GM12878 (cell line): ENCODE data around the gene ADSL. TPM values are rescaled to one million over a fixed set of nuclear protein-coding genes. Genes with fewer than 3 reads are reported as not detected.

ENCODE experiments used
- ATAC-seq: fragments of 200-7000 bp; cut with Tn5 transposase; 3 replicates; pipeline ENCODE4 v1.9.1; 2020; ENCODE audit warnings: mild to moderate bottlenecking, moderate library complexity
- BruUV-seq: library from RNA; stranded (reverse); fragments of 400-500 nt; replicated peaks from 2 replicates; lab custom pipeline; 2021; lab: Mats Ljungman, UMichigan
- CTCF ChIA-PET: fragments of 300-600 bp; sonication (Branson Sonifier 250); formaldehyde crosslinking; extraction: SDS; loops from one replicate; lab custom pipeline; 2021; ENCODE audit warnings: inconsistent platforms; lab: Yijun Ruan, JAX
- POLR2A ChIA-PET: fragments of 350-600 bp; formaldehyde crosslinking; extraction: SDS; loops from one replicate; lab custom pipeline; 2021; ENCODE audit warnings: inconsistent platforms; lab: Charles Lee
- RAD21 ChIA-PET: fragments of 300-600 bp; sonication (Branson Sonifier 250); formaldehyde crosslinking; loops from one replicate; lab custom pipeline; 2023; ENCODE audit warnings: antibody characterized with exemption; ENCODE audit not compliant: unreplicated experiment; lab: Charles Lee
- SMC1A ChIA-PET: fragments of 300-600 bp; sonication (Branson Sonifier 250); formaldehyde crosslinking; loops from one replicate; lab custom pipeline; 2023; ENCODE audit not compliant: unreplicated experiment, uncharacterized antibody; lab: Charles Lee
- DNase-seq: peaks from one replicate; pipeline ENCODE4 v3.0.0-alpha.2; 2011; ENCODE audit warnings: low read depth, low spot score
- FAIRE-seq: peaks from 3 replicates; lab custom pipeline; 2011; peaks lifted over from hg19 to GRCh38; lab: Jason Lieb, UNC
- H2AFZ ChIP-seq: 2 replicates; pipeline ENCODE4 v1.6.0; 2011; ENCODE audit warnings: low read depth, low read length, control low read depth; ENCODE audit not compliant: control insufficient read depth
- H3K27ac ChIP-seq: 2 replicates; pipeline ENCODE4 v1.5.1; 2011; ENCODE audit warnings: control low read depth; ENCODE audit not compliant: control insufficient read depth, insufficient read depth
- H3K27me3 ChIP-seq, 2 experiments: replicated peaks in 1 of 2; 2 replicates each; pipeline versions ENCODE4 v1.6.0 to v1.6.1; 2011; ENCODE audit warnings: low read length in 1 of 2; ENCODE audit not compliant: control insufficient read depth in 2 of 2, insufficient read depth in 2 of 2
- H3K36me3 ChIP-seq, 2 experiments: 2 replicates each; pipeline ENCODE4 v1.5.1; 2011; ENCODE audit warnings: low read length in 1 of 2; ENCODE audit not compliant: control insufficient read depth in 2 of 2, insufficient read depth in 2 of 2
- H3K4me1 ChIP-seq: 2 replicates; pipeline ENCODE4 v1.6.1; 2011; ENCODE audit warnings: mild to moderate bottlenecking, low read length, moderate library complexity, mixed read lengths; ENCODE audit not compliant: control insufficient read depth, insufficient read depth
- H3K4me2 ChIP-seq: 2 replicates; pipeline ENCODE4 v1.6.0; 2011; ENCODE audit warnings: control low read depth; ENCODE audit not compliant: control insufficient read depth, insufficient read depth
- H3K4me3 ChIP-seq: fragments of 200-600 bp; sonication (generic); 2 replicates; pipeline ENCODE4 v1.5.1; 2016
- H3K79me2 ChIP-seq: 2 replicates; pipeline ENCODE4 v1.6.0; 2011; ENCODE audit warnings: low read length; ENCODE audit not compliant: control insufficient read depth, insufficient read depth
- H3K9ac ChIP-seq: 2 replicates; pipeline ENCODE4 v1.8.0; 2011; ENCODE audit warnings: low read length, control low read depth, mixed read lengths; ENCODE audit not compliant: control insufficient read depth, insufficient read depth
- H3K9me3 ChIP-seq: replicated peaks from 3 replicates; pipeline ENCODE4 v1.5.1; 2011; ENCODE audit warnings: mild to moderate bottlenecking, low read length; ENCODE audit not compliant: control insufficient read depth, insufficient read depth
- H4K20me1 ChIP-seq: 2 replicates; pipeline ENCODE4 v1.6.0; 2011; ENCODE audit not compliant: control insufficient read depth, insufficient read depth
- PAX8 ChIP-seq: fragments of 450-650 bp; IDR thresholded peaks from 2 replicates; pipeline ENCODE4 v1.6.1; 2017; ENCODE audit warnings: mild to moderate bottlenecking, moderate library complexity
- TCF7 ChIP-seq: IDR thresholded peaks from 2 replicates; pipeline ENCODE4 v1.6.1; 2014; ENCODE audit warnings: antibody characterized with exemption, borderline replicate concordance
- WGBS: methylation state at CpG from one replicate; pipeline ENCODE4 v1.1.6; 2016; ENCODE audit warnings: low lambda C conversion rate; ENCODE audit not compliant: insufficient replicate concordance, insufficient coverage; ENCODE audit errors: missing lambda C conversion rate; 5-methylcytosine and 5-hydroxymethylcytosine counted together
- in situ Hi-C: fragments of 300-500 bp; cut with MboI; formaldehyde crosslinking; loops from 9 replicates; pipeline ENCODE4 v1.14.3; 2018; ENCODE audit warnings: mixed read lengths
- intact Hi-C: fragments of 100-400 bp; cut with micrococcal nuclease; formaldehyde crosslinking; loops from one replicate; pipeline ENCODE4 v1.14.2; 2022; ENCODE audit not compliant: unreplicated experiment
- polyA plus RNA-seq, 11 experiments: library from polyadenylated mRNA; depleted of rRNA in 4 of 11; unstranded in 6 of 11; stranded (reverse) in 5 of 11; fragments of >200 nt; fragmentation: Nextera tagmentation in 4 of 11; fragmentation: Illumina TruSeq in 1 of 11; extraction: Ambion mirVana in 4 of 11; extraction: Trizol in 1 of 11; gene quantifications; 1 replicate in 1 of 11; 2 replicates in 10 of 11; pipeline versions ENCODE4 v1.2.1 to v1.2.3, GENCODE V29; 2011 to 2016; ENCODE audit warnings: inconsistent platforms in 2 of 11, missing spikeins in 2 of 11, low read depth in 1 of 11
- total RNA-seq, 4 experiments: library from RNA; depleted of rRNA in 3 of 4; stranded (reverse); fragments of >200 nt in 3 of 4; fragmentation: Illumina TruSeq in 1 of 4; extraction: Trizol in 1 of 4; gene quantifications; 2 replicates each; pipeline versions ENCODE4 v1.2.1 to v1.2.3, GENCODE V29; 2013 to 2021
- TF ChIP-seq, protein P1 (sequence below): fragments of 450-650 bp; IDR thresholded peaks from 2 replicates; pipeline ENCODE4 v1.6.1; 2016; ENCODE audit warnings: mild to moderate bottlenecking
- TF ChIP-seq, protein P2 (sequence below): fragments of 450-650 bp; IDR thresholded peaks from 2 replicates; pipeline ENCODE4 v1.6.1; 2017; ENCODE audit warnings: antibody characterized with exemption, mild to moderate bottlenecking, moderate library complexity
- TF ChIP-seq, protein P3 (sequence below): IDR thresholded peaks from 2 replicates; pipeline ENCODE4 v1.6.1; 2012; ENCODE audit warnings: low read depth, low read length, improper control_type of control experiment
- TF ChIP-seq, protein P4 (sequence below): fragments of 450-650 bp; IDR thresholded peaks from 2 replicates; pipeline ENCODE4 v1.6.1; 2017; ENCODE audit warnings: mild to moderate bottlenecking, moderate library complexity

ADSL gene
- total and polyA plus RNA-seq, 10 of the 15 experiments (the other 5 are each of a cell fraction or from before 2014, with no cell fraction given): 126 to 313 (median 143) TPM

DNA sequence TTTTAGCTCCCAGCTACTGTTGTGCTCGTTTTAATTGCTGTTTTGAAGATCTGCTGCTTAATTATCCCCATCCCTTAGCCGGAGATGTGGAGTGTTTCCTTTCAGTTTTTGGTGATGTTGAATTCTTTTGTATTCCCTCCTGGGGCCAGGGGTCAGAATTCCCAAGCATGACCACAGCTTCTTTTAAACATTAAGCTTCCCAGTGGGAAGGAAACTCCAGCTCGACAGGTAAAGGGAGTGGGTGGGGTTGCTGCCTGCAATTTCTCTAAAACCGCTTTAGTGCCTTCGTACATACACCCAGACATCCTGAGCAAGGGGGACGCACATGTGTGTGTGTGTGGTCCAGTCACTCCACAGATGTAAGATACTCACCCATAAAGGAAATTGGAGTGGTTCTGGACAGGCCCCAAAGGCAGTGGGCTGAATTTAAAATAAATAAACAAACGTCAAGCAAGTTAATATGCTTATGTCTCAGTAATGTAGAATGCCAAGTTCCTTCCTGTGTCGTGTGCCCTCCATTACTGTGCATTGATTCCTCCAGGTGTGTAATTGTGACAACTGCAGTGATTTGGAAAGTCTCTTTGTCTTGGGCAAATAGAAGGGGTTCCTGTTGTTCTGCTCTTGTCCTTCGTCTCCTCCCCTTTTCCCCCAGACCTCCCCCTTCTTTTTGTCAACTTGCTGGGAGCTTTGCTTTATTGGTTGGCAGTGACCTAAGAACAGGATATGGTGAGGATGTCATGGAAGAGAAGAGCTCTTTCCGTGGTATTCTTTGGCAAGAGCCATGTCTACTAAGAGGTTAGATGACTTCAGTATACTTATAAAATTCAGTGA is 19.2 kb upstream of the ADSL start:
- H2AFZ ChIP-seq: no peak overlapping the region
- no peak overlapping the region for H3K4me3 ChIP-seq
- ChIA-PET RAD21 (interaction anchor here (1.1 kb wide), 1 partner anchor 21 kb away, joined by 3 read pairs; no protein-coding TSS in a partner anchor), POLR2A (interaction anchor here (0.5 kb wide), 1 partner anchor 407 kb away, joined by 3 read pairs; no protein-coding TSS in a partner anchor), CTCF (interaction anchor here (0.8 to 1.1 kb wide), 2 partner anchors 22 to 356 kb away, joined by 3 to 4 read pairs; no protein-coding TSS in a partner anchor), SMC1A (interaction anchor here (0.6 to 1.8 kb wide), 6 partner anchors 9 to 661 kb away, joined by 3 to 4 read pairs (median 4); partner anchors contain the start of gene ADSL)
- 76% methylated on average over 10 of the region's 10 CpGs for WGBS
- no peak for FAIRE-seq
- ATAC-seq: no peak
- no peak overlapping the region for H3K4me2 ChIP-seq
- H3K27ac ChIP-seq: no peak overlapping the region
- no peaks in the 10 kb centered on the region for H4K20me1 ChIP-seq
- no peaks in the 10 kb centered on the region for H3K27me3 ChIP-seq
- no peaks in the 10 kb centered on the region for H3K79me2 ChIP-seq
- in situ Hi-C loops (no loop called here), intact Hi-C loops (no loop called here)
- H3K36me3 ChIP-seq: peaks cover 2 to 4% of the 10 kb centered on the region in 2 experiments
- no peaks in the 10 kb centered on the region for H3K9me3 ChIP-seq
- H3K4me1 ChIP-seq: peaks cover 5% of the 10 kb centered on the region; the same call in 1 of the 2 replicates
- BruUV-seq: no TSS peak
- H3K9ac ChIP-seq: no peak overlapping the region
- TF ChIP-seq, protein P1, sequence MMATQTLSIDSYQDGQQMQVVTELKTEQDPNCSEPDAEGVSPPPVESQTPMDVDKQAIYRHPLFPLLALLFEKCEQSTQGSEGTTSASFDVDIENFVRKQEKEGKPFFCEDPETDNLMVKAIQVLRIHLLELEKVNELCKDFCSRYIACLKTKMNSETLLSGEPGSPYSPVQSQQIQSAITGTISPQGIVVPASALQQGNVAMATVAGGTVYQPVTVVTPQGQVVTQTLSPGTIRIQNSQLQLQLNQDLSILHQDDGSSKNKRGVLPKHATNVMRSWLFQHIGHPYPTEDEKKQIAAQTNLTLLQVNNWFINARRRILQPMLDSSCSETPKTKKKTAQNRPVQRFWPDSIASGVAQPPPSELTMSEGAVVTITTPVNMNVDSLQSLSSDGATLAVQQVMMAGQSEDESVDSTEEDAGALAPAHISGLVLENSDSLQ: no peak
- TF ChIP-seq, protein P2, sequence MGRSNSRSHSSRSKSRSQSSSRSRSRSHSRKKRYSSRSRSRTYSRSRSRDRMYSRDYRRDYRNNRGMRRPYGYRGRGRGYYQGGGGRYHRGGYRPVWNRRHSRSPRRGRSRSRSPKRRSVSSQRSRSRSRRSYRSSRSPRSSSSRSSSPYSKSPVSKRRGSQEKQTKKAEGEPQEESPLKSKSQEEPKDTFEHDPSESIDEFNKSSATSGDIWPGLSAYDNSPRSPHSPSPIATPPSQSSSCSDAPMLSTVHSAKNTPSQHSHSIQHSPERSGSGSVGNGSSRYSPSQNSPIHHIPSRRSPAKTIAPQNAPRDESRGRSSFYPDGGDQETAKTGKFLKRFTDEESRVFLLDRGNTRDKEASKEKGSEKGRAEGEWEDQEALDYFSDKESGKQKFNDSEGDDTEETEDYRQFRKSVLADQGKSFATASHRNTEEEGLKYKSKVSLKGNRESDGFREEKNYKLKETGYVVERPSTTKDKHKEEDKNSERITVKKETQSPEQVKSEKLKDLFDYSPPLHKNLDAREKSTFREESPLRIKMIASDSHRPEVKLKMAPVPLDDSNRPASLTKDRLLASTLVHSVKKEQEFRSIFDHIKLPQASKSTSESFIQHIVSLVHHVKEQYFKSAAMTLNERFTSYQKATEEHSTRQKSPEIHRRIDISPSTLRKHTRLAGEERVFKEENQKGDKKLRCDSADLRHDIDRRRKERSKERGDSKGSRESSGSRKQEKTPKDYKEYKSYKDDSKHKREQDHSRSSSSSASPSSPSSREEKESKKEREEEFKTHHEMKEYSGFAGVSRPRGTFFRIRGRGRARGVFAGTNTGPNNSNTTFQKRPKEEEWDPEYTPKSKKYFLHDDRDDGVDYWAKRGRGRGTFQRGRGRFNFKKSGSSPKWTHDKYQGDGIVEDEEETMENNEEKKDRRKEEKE: no peak
- TF ChIP-seq TCF7 (no peak), PAX8 (no peak)
- TF ChIP-seq, protein P3, sequence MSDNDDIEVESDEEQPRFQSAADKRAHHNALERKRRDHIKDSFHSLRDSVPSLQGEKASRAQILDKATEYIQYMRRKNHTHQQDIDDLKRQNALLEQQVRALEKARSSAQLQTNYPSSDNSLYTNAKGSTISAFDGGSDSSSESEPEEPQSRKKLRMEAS: no peak
- TF ChIP-seq, protein P4, sequence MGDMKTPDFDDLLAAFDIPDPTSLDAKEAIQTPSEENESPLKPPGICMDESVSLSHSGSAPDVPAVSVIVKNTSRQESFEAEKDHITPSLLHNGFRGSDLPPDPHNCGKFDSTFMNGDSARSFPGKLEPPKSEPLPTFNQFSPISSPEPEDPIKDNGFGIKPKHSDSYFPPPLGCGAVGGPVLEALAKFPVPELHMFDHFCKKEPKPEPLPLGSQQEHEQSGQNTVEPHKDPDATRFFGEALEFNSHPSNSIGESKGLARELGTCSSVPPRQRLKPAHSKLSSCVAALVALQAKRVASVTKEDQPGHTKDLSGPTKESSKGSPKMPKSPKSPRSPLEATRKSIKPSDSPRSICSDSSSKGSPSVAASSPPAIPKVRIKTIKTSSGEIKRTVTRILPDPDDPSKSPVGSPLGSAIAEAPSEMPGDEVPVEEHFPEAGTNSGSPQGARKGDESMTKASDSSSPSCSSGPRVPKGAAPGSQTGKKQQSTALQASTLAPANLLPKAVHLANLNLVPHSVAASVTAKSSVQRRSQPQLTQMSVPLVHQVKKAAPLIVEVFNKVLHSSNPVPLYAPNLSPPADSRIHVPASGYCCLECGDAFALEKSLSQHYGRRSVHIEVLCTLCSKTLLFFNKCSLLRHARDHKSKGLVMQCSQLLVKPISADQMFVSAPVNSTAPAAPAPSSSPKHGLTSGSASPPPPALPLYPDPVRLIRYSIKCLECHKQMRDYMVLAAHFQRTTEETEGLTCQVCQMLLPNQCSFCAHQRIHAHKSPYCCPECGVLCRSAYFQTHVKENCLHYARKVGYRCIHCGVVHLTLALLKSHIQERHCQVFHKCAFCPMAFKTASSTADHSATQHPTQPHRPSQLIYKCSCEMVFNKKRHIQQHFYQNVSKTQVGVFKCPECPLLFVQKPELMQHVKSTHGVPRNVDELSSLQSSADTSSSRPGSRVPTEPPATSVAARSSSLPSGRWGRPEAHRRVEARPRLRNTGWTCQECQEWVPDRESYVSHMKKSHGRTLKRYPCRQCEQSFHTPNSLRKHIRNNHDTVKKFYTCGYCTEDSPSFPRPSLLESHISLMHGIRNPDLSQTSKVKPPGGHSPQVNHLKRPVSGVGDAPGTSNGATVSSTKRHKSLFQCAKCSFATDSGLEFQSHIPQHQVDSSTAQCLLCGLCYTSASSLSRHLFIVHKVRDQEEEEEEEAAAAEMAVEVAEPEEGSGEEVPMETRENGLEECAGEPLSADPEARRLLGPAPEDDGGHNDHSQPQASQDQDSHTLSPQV: no peak
- TF ChIP-seq, all 136 proteins: peak for 0
- no peak for DNase-seq
